UCSD-AML1 (cell line): Measurements from ENCODE around the gene ASXL2.
"Not testable (repeated sequence)": the region's sequence is repeated elsewhere in the genome, so short reads cannot be mapped to it uniquely, and the experiment has no call there.

Experiments used
- DNase-seq: peaks from one replicate; lab custom pipeline; 2025; ENCODE audit not compliant: unreplicated experiment; lab: John Stamatoyannopoulos, UW

ASXL2 gene

GRCh38 chr2:25894135-25894830 lies 16.0 kb upstream of the ASXL2 start:
- DNase-seq, result no peak

GRCh38 chr2:25891672-25892071 lies 13.4 kb upstream of the ASXL2 start:
- DNase-seq, result no peak

GRCh38 chr2:25887624-25888242 lies 9.4 kb upstream of the ASXL2 start:
- DNase-seq, result no peak

GRCh38 chr2:25885933-25886332 lies 7.6 kb upstream of the ASXL2 start:
- DNase-seq, result no peak

- DNase-seq, result no peak
These were observed 3.5 kb upstream of the ASXL2 start for GRCh38 chr2:25881764-25882163.

GRCh38 chr2:25879133-25879730 lies 945 bp upstream of the ASXL2 start:
- no peak for DNase-seq

GRCh38 chr2:25877431-25878360 lies 591 bp downstream of the ASXL2 start:
- DNase-seq, result peak; percentile 66

- no peak for DNase-seq
These were observed 6.2 kb downstream of the ASXL2 start for GRCh38 chr2:25872134-25872533.

GRCh38 chr2:25867396-25868003 lies 10.8 kb downstream of the ASXL2 start:
- DNase-seq, result no peak

GRCh38 chr2:25856377-25856776 lies 21.9 kb downstream of the ASXL2 start:
- no peak for DNase-seq

GRCh38 chr2:25855065-25855464 lies 23.2 kb downstream of the ASXL2 start:
- no peak for DNase-seq

GRCh38 chr2:25854613-25855012 lies 23.7 kb downstream of the ASXL2 start:
- no peak for DNase-seq

- DNase-seq, result no peak
These were observed 25.1 kb downstream of the ASXL2 start for GRCh38 chr2:25853038-25853638.

GRCh38 chr2:25851740-25852503 lies 26.4 kb downstream of the ASXL2 start:
- peak; percentile 33 for DNase-seq

- DNase-seq, result not testable (repeated sequence)
These were observed 27.9 kb downstream of the ASXL2 start for GRCh38 chr2:25850400-25850799.

GRCh38 chr2:25849350-25849749 lies 28.9 kb downstream of the ASXL2 start:
- not testable (repeated sequence) for DNase-seq

GRCh38 chr2:25845843-25846505 lies 32.3 kb downstream of the ASXL2 start:
- DNase-seq, result no peak

- no peak for DNase-seq
These were observed 34.2 kb downstream of the ASXL2 start for GRCh38 chr2:25844089-25844488.

- no peak for DNase-seq
These were observed 36.1 kb downstream of the ASXL2 start for GRCh38 chr2:25842155-25842554.
